ENCODE data around the gene ZBED2. TPM values are rescaled to one million over a fixed set of nuclear protein-coding genes. Genes with fewer than 3 reads are reported as not detected.

Gene ZBED2
- total and polyA plus RNA-seq, 2 experiments from 2014 or later = not detected

- Histone ChIP-seq H2AFZ (no peak overlapping the region), H3K27ac (ENCODE audit: low read depth) (no peak overlapping the region), H4K20me1 (replicated peaks; ENCODE audit: insufficient read depth) (no peaks in the 10 kb centered on the region), H3K4me1 (ENCODE audit: insufficient read depth) (no peaks in the 10 kb centered on the region), H3K9me2 (ENCODE audit: insufficient read depth) (no peaks in the 10 kb centered on the region; the same call in 1 of the 2 replicates), H3K36me3 (ENCODE audit: insufficient read depth) (no peaks in the 10 kb centered on the region), H3K27me3 (ENCODE audit: insufficient read depth) (no peaks in the 10 kb centered on the region), H3F3A (replicated peaks; ENCODE audit: low read depth) (no peaks in the 10 kb centered on the region), H3K4me2 (no peak overlapping the region), H3K79me2 (replicated peaks; ENCODE audit: insufficient read depth) (no peaks in the 10 kb centered on the region), H3K4me3 (no peak overlapping the region)
- Mint-ChIP-seq H3K4me1 (no peaks in the 10 kb centered on the region), H3K9me3 (no peaks in the 10 kb centered on the region; the same call in 2 of the 3 replicates), H3K27ac (no peak overlapping the region), H3K27me3 (ENCODE audit: insufficient read depth, low read depth, poor library complexity) (peaks cover 2% of the 10 kb centered on the region), H3K4me3 (no peak overlapping the region), H3K36me3 (ENCODE audit: low read depth) (no peaks in the 10 kb centered on the region)
- ATAC-seq = no peak
- TF ChIP-seq ZNF331 (CRISPR knock-in tag; IDR thresholded peaks at IDR 0.05; ENCODE audit: low read depth) (no peak), POLR2AphosphoS5 (IDR thresholded peaks at IDR 0.05; ENCODE audit: low read depth) (no peak), JUNB (IDR thresholded peaks at IDR 0.05; ENCODE audit: unreplicated experiment) (no peak), NANOG (IDR thresholded peaks at IDR 0.05; ENCODE audit: borderline replicate concordance) (no peak), CREB1 (CRISPR knock-in tag; IDR thresholded peaks at IDR 0.05; ENCODE audit: low read depth) (no peak), EZH2 (IDR thresholded peaks at IDR 0.05; ENCODE audit: low read depth, unreplicated experiment) (no peak), REST (IDR thresholded peaks at IDR 0.05; ENCODE audit: unreplicated experiment) (no peak), CTCF (conservative IDR thresholded peaks at IDR 0.05; ENCODE audit: low read depth in 2 of 2) (no peak), ZNF114 (CRISPR knock-in tag; IDR thresholded peaks at IDR 0.05) (no peak), EZH2phosphoT487 (IDR thresholded peaks at IDR 0.05; ENCODE audit: unreplicated experiment) (no peak), STAT1 (IDR thresholded peaks at IDR 0.05; ENCODE audit: unreplicated experiment) (no peak)
- TF ChIP-seq, protein P1, sequence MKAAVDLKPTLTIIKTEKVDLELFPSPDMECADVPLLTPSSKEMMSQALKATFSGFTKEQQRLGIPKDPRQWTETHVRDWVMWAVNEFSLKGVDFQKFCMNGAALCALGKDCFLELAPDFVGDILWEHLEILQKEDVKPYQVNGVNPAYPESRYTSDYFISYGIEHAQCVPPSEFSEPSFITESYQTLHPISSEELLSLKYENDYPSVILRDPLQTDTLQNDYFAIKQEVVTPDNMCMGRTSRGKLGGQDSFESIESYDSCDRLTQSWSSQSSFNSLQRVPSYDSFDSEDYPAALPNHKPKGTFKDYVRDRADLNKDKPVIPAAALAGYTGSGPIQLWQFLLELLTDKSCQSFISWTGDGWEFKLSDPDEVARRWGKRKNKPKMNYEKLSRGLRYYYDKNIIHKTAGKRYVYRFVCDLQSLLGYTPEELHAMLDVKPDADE (IDR thresholded peaks at IDR 0.05) = no peak
- TF ChIP-seq, protein P2, sequence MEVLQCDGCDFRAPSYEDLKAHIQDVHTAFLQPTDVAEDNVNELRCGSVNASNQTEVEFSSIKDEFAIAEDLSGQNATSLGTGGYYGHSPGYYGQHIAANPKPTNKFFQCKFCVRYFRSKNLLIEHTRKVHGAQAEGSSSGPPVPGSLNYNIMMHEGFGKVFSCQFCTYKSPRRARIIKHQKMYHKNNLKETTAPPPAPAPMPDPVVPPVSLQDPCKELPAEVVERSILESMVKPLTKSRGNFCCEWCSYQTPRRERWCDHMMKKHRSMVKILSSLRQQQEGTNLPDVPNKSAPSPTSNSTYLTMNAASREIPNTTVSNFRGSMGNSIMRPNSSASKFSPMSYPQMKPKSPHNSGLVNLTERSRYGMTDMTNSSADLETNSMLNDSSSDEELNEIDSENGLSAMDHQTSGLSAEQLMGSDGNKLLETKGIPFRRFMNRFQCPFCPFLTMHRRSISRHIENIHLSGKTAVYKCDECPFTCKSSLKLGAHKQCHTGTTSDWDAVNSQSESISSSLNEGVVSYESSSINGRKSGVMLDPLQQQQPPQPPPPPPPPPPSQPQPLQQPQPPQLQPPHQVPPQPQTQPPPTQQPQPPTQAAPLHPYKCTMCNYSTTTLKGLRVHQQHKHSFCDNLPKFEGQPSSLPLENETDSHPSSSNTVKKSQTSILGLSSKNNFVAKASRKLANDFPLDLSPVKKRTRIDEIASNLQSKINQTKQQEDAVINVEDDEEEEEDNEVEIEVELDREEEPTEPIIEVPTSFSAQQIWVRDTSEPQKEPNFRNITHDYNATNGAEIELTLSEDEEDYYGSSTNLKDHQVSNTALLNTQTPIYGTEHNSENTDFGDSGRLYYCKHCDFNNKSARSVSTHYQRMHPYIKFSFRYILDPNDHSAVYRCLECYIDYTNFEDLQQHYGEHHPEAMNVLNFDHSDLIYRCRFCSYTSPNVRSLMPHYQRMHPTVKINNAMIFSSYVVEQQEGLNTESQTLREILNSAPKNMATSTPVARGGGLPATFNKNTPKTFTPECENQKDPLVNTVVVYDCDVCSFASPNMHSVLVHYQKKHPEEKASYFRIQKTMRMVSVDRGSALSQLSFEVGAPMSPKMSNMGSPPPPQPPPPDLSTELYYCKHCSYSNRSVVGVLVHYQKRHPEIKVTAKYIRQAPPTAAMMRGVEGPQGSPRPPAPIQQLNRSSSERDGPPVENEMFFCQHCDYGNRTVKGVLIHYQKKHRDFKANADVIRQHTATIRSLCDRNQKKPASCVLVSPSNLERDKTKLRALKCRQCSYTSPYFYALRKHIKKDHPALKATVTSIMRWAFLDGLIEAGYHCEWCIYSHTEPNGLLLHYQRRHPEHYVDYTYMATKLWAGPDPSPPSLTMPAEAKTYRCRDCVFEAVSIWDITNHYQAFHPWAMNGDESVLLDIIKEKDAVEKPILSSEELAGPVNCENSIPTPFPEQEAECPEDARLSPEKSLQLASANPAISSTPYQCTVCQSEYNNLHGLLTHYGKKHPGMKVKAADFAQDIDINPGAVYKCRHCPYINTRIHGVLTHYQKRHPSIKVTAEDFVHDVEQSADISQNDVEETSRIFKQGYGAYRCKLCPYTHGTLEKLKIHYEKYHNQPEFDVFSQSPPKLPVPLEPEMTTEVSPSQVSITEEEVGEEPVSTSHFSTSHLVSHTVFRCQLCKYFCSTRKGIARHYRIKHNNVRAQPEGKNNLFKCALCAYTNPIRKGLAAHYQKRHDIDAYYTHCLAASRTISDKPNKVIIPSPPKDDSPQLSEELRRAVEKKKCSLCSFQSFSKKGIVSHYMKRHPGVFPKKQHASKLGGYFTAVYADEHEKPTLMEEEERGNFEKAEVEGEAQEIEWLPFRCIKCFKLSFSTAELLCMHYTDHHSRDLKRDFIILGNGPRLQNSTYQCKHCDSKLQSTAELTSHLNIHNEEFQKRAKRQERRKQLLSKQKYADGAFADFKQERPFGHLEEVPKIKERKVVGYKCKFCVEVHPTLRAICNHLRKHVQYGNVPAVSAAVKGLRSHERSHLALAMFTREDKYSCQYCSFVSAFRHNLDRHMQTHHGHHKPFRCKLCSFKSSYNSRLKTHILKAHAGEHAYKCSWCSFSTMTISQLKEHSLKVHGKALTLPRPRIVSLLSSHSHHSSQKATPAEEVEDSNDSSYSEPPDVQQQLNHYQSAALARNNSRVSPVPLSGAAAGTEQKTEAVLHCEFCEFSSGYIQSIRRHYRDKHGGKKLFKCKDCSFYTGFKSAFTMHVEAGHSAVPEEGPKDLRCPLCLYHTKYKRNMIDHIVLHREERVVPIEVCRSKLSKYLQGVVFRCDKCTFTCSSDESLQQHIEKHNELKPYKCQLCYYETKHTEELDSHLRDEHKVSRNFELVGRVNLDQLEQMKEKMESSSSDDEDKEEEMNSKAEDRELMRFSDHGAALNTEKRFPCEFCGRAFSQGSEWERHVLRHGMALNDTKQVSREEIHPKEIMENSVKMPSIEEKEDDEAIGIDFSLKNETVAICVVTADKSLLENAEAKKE (CRISPR knock-in tag; IDR thresholded peaks at IDR 0.05) = no peak
- no peak for DNase-seq (ENCODE audit: low spot score)
Measured at GRCh38 chr3:111596328-111596727, 1.2 kb upstream of the ZBED2 start.

All from GM23338 (cell line).